T-cell (primary cell): Measurements from ENCODE around the gene FAM114A1. TPM values are rescaled to one million over a fixed set of nuclear protein-coding genes. Genes with fewer than 3 reads are reported as not detected.

Experiments
- ATAC-seq, 4 experiments: fragments of 200-7000 bp in 3 of 4; fragments of 150-1000 bp in 1 of 4; cut with Tn5 transposase; replicated peaks in 1 of 4; 1 replicate in 3 of 4; 2 replicates in 1 of 4; pipeline ENCODE4 v1.10.0; 2021; ENCODE audit warnings: moderate library complexity in 3 of 4, mild to moderate bottlenecking in 2 of 4, moderate number of reproducible peaks in 1 of 4
- CTCF ChIA-PET, 2 donors: fragments of 300-600 bp; sonication (Branson Sonifier 250); formaldehyde crosslinking; loops; one replicate each; lab custom pipeline; 2022; ENCODE audit warnings: antibody characterized with exemption in 2 of 2; lab: Charles Lee
- POLR2A ChIA-PET, 2 donors: fragments of 300-600 bp; sonication (Branson Sonifier 250); formaldehyde crosslinking; loops; one replicate each; lab custom pipeline; 2022; ENCODE audit warnings: antibody characterized with exemption in 2 of 2; lab: Charles Lee
- DNase-seq, 35 experiments: peaks; one replicate each; pipeline versions ENCODE4 v3.0.0 to v3.0.0-alpha.2; 2013 to 2023
- H3K27ac ChIP-seq: one replicate; pipeline ENCODE4 v1.5.1; 2013; ENCODE audit warnings: low read length
- H3K27me3 ChIP-seq, 2 experiments: replicated peaks in 1 of 2; 1 replicate in 1 of 2; 2 replicates in 1 of 2; pipeline versions ENCODE4 v1.6.1 to v1.7.0; 2013; ENCODE audit warnings: low read length in 1 of 2, mixed read lengths in 1 of 2; ENCODE audit not compliant: control insufficient read depth in 2 of 2, insufficient read depth in 2 of 2; ENCODE audit errors: extremely low read depth in 1 of 2
- H3K36me3 ChIP-seq, 2 donors: 1 replicate in 1 of 2; 2 replicates in 1 of 2; pipeline versions ENCODE4 v1.6.1 to v1.7.0; 2013; ENCODE audit warnings: low read length in 1 of 2; ENCODE audit not compliant: control insufficient read depth in 2 of 2, insufficient read depth in 1 of 2; ENCODE audit errors: extremely low read depth in 1 of 2
- H3K4me1 ChIP-seq, 2 experiments: 1 replicate in 1 of 2; 2 replicates in 1 of 2; pipeline versions ENCODE4 v1.6.1 to v1.7.0; 2013; ENCODE audit warnings: low read length in 2 of 2, mixed read lengths in 1 of 2; ENCODE audit not compliant: insufficient read depth in 2 of 2, control insufficient read depth in 1 of 2; ENCODE audit errors: extremely low read depth in 1 of 2
- H3K4me3 ChIP-seq, 2 donors: 1 replicate in 1 of 2; 2 replicates in 1 of 2; pipeline versions ENCODE4 v1.5.1 to v1.7.0; 2013; ENCODE audit warnings: mild to moderate bottlenecking in 2 of 2, low read length in 1 of 2, moderate library complexity in 1 of 2; ENCODE audit not compliant: control insufficient read depth in 1 of 2; ENCODE audit errors: extremely low read depth in 1 of 2
- H3K9me3 ChIP-seq: 2 replicates; pipeline ENCODE4 v1.7.0; 2013
- H3K27ac Mint-ChIP-seq, 2 donors: one replicate each; pipeline ENCODE4 v1.8.0; 2020 to 2021; ENCODE audit warnings: mild to moderate bottlenecking in 2 of 2, mixed read lengths in 2 of 2
- H3K27me3 Mint-ChIP-seq, 2 donors: one replicate each; pipeline ENCODE4 v1.8.0; 2021 to 2022; ENCODE audit warnings: mixed read lengths in 2 of 2
- H3K36me3 Mint-ChIP-seq: one replicate; pipeline ENCODE4 v1.8.0; 2021; ENCODE audit warnings: mixed read lengths
- H3K4me1 Mint-ChIP-seq, 3 donors: one replicate each; pipeline ENCODE4 v1.8.0; 2020 to 2022; ENCODE audit warnings: mixed read lengths in 3 of 3, mild to moderate bottlenecking in 1 of 3
- H3K4me3 Mint-ChIP-seq, 3 donors: one replicate each; pipeline ENCODE4 v1.8.0; 2020 to 2022; ENCODE audit warnings: mild to moderate bottlenecking in 3 of 3, mixed read lengths in 3 of 3, moderate library complexity in 3 of 3
- H3K9me3 Mint-ChIP-seq, 3 donors: one replicate each; pipeline ENCODE4 v1.8.0; 2020 to 2022; ENCODE audit warnings: mixed read lengths in 3 of 3
- WGBS: methylation state at CpG from one replicate; pipeline ENCODE4 v1.1.5; 2013; ENCODE audit warnings: missing lambda C conversion rate; ENCODE audit not compliant: insufficient coverage; 5-methylcytosine and 5-hydroxymethylcytosine counted together
- total RNA-seq, 35 experiments: library from RNA in 6 of 35; stranded (reverse) in 6 of 35; fragments of 120-200 nt in 1 of 35; gene quantifications; one replicate each; pipeline versions ENCODE4 v1.2.1 to v1.2.4 and lab custom pipeline; 2013 to 2026

The FAM114A1 gene
- total RNA-seq, 5 donors from 2014 or later (not counting 1 experiment from before 2014, with no cell fraction given): 0.35 to 0.79 (median 0.39) TPM; not detected in 1

- peaks cover 3% of the 10 kb centered on the region for H3K36me3 Mint-ChIP-seq
- Histone ChIP-seq H3K4me3 (peak overlapping the region in 1 of 2 donors; percentile 18), H3K27ac (peak overlapping the region; percentile 30), H3K4me1 (peaks cover 12 to 20% of the 10 kb centered on the region in 2 experiments), H3K36me3 (no peaks in the 10 kb centered on the region), H3K27me3 (no peaks in the 10 kb centered on the region), H3K9me3 (no peaks in the 10 kb centered on the region)
- peaks cover 0 to 3% (median 0%) of the 10 kb centered on the region in 3 donors for H3K9me3 Mint-ChIP-seq
- ChIA-PET POLR2A (interaction anchor here in 1 of 2 donors (0.9 to 1.2 kb wide), 2 partner anchors 13 to 52 kb away, joined by 3 read pairs; partner anchors contain the start of gene TLR1), CTCF (interaction anchor here (0.6 to 2.7 kb wide), 11 partner anchors 9 to 676 kb away, joined by 3 to 23 read pairs (median 3); partner anchors contain the start of genes TLR10 (in 2 of the 2) and TLR1 (in 1 of the 2))
- peak overlapping the region; percentile 69 to 82 (median 81) for H3K4me3 Mint-ChIP-seq
- H3K27ac Mint-ChIP-seq: peak overlapping the region; percentile 89 to 96
- peak; percentile 22 to 51 (median 36) for ATAC-seq
- WGBS: no CpG with 5 or more reads among the region's 4 CpGs
- H3K27me3 Mint-ChIP-seq: no peaks in the 10 kb centered on the region
- H3K4me1 Mint-ChIP-seq: peaks cover 34 to 47% (median 42%) of the 10 kb centered on the region in 3 donors
- DNase-seq: peak in 5 of 35 experiments; percentile 7 to 40 (median 24)
Measured at GRCh38 chr4:38856046-38856445, 11.6 kb upstream of the FAM114A1 start.

DNA sequence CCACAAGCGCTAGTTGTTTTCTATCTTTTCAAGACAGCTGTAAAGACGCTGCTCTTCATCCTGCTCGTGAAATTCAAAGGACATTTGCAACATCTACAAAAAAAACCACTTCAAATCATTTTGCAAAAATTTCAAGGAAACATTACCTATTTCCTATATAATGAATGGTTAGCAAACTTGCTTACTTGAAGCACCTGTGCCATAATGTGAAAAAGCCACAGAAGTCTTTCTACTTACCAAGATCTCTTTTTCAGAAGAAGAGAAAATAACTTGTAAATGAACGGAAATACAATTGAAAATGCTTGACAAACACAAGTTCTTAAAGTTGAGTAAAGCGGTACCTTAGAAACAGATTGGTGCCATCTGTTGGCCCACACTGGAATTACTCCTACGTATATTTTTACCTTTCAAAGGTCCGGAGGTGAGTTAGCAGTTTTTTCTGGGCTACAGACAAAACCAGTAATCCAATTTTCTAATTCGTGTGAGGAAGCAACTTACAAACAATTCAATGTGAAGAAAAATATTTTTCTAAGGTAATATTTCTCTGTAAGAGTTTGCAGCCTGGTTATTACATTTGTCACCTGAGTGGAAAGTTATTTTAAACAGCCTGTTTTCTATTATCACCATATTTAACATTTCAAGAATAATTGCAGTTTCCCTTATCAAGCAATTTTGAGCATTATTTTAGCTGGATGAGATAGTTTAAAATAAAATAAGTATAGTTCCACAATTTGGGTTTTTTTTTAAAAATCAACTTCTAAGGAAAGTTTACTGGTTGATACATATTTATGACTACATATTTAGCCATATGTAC lies 10.9 kb upstream of the FAM114A1 start, which contains the start of gene TLR6:
Gene TLR6 (minus strand): TSS at position 294 of the 814 bp plus-strand sequence. CDS start 27,344 bp downstream, outside the sequence.
- ChIA-PET POLR2A (interaction anchor here in 1 of 2 donors (0.6 kb wide), 1 partner anchor 11 kb away, joined by 3 read pairs; the partner anchor contains the start of gene FAM114A1), CTCF (interaction anchor here (0.6 to 2.7 kb wide), 10 partner anchors 19 to 677 kb away, joined by 3 to 23 read pairs (median 4); partner anchors contain the start of genes TLR1 (in 1 of the 2) and TLR10 (in 1 of the 2))
- Histone ChIP-seq H3K4me1 (peaks cover 12 to 20% of the 10 kb centered on the region in 2 experiments), H3K9me3 (no peaks in the 10 kb centered on the region), H3K27ac (peak within 1 kb of the TSS; percentile 30), H3K27me3 (no peaks in the 10 kb centered on the region), H3K4me3 (peak within 1 kb of the TSS in 1 of 2 donors; percentile 18), H3K36me3 (no peaks in the 10 kb centered on the region)
- Mint-ChIP-seq H3K36me3 (no peaks in the 10 kb centered on the region), H3K27me3 (no peaks in the 10 kb centered on the region), H3K27ac (peak within 1 kb of the TSS; percentile 89 to 96), H3K4me1 (peaks cover 34 to 49% (median 48%) of the 10 kb centered on the region in 3 donors), H3K4me3 (peak within 1 kb of the TSS; percentile 69 to 82 (median 81)), H3K9me3 (no peaks in the 10 kb centered on the region)
- DNase-seq: peak; percentile 9 to 88 (median 58)
- WGBS: 0% methylated on average over 4 of the region's 8 CpGs
- ATAC-seq: peak; percentile 79 to 88 (median 80)

DNA sequence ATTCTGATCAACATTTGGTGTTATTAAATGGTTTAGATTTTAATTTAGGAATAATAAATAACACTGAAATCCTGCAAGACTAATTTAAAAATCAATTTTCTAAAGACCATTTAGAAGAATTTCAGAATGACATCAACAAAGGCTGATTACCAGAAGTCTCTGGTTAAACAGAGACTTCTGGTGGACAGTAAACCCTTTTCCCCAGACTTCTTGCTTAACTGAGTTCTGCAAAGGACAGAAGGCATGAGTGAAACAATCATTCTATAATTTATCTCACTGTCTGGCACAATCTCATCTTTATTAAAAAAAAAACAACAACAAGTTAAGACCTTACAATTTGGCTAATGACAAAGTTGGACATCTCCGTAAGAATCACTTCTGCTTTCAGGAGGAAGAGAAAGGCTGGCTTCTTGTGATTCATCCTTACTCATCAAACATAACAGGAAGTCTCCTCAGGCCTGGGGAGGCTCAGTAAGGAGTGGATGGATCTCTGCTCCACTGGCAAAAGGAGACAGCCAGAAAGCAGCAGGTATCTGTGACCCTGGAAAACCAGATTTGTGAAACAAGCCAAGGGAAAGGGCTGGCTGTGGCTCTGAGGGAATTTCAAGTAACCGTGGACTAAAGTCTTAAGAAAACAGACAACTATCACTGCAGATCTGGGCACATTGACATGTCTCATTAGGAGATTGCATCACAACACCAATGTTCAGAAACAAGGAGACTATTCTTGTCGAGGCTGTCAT lies 10.1 kb upstream of the FAM114A1 start:
- Histone ChIP-seq H3K36me3 (no peaks in the 10 kb centered on the region), H3K27me3 (no peaks in the 10 kb centered on the region), H3K27ac (peak overlapping the region; percentile 30), H3K4me3 (no peak overlapping the region), H3K9me3 (no peaks in the 10 kb centered on the region), H3K4me1 (peaks cover 12 to 20% of the 10 kb centered on the region in 2 experiments)
- POLR2A ChIA-PET: interaction anchor here in 1 of 2 donors (0.6 kb wide), 1 partner anchor 10 kb away, joined by 3 read pairs; the partner anchor contains the start of gene FAM114A1
- no CpG with 5 or more reads among the region's 3 CpGs for WGBS
- H3K9me3 Mint-ChIP-seq: no peaks in the 10 kb centered on the region
- no peaks in the 10 kb centered on the region for H3K27me3 Mint-ChIP-seq
- CTCF ChIA-PET: interaction anchor here (0.6 to 2.7 kb wide), 3 partner anchors 93 to 577 kb away, joined by 3 to 23 read pairs (median 4); no protein-coding TSS in a partner anchor
- H3K27ac Mint-ChIP-seq: peak overlapping the region; percentile 89 to 96
- peaks cover 34 to 54% (median 48%) of the 10 kb centered on the region in 3 donors for H3K4me1 Mint-ChIP-seq
- peak in 2 of 4 experiments; percentile 24 to 38 for ATAC-seq
- peak overlapping the region; percentile 69 to 82 (median 74) for H3K4me3 Mint-ChIP-seq
- DNase-seq: peak in 3 of 35 experiments; percentile 8 to 22 (median 19)
- no peaks in the 10 kb centered on the region for H3K36me3 Mint-ChIP-seq

DNA sequence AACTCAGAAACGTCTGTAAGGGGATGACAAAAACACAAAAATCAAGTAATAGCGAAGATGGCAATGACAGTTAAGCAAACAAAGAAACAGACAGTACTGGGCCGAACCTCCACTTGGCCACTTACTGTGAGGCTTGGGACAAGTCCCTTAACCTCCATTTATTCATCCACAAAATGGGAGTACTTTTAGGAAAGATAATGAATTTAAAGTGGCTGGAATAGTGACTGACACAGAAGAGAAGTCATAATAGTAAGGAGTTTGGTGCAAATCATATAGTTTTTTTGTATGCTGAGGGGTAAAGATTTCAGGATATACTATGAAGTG lies 9.5 kb upstream of the FAM114A1 start:
- H3K36me3 Mint-ChIP-seq: no peaks in the 10 kb centered on the region
- Histone ChIP-seq H3K4me1 (peaks cover 12 to 20% of the 10 kb centered on the region in 2 experiments), H3K27ac (no peak overlapping the region), H3K9me3 (no peaks in the 10 kb centered on the region), H3K36me3 (no peaks in the 10 kb centered on the region), H3K27me3 (no peaks in the 10 kb centered on the region), H3K4me3 (no peak overlapping the region)
- no peaks in the 10 kb centered on the region for H3K9me3 Mint-ChIP-seq
- DNase-seq (no peak), ATAC-seq (no peak)
- peaks cover 34 to 54% (median 48%) of the 10 kb centered on the region in 3 donors for H3K4me1 Mint-ChIP-seq
- peaks cover 0 to 1% of the 10 kb centered on the region in 2 donors for H3K27me3 Mint-ChIP-seq
- ChIA-PET CTCF (interaction anchor here in 1 of 2 donors (0.6 to 0.9 kb wide), 2 partner anchors 99 to 368 kb away, joined by 3 to 13 read pairs; no protein-coding TSS in a partner anchor), POLR2A (interaction anchor here in 1 of 2 donors (0.7 kb wide), 1 partner anchor 441 kb away, joined by 12 read pairs; no protein-coding TSS in a partner anchor)
- H3K4me3 Mint-ChIP-seq: peak overlapping the region in 2 of 3 donors; percentile 69 to 74
- H3K27ac Mint-ChIP-seq: peak overlapping the region; percentile 89 to 96
- WGBS: no CpG with 5 or more reads among the region's 3 CpGs

DNA sequence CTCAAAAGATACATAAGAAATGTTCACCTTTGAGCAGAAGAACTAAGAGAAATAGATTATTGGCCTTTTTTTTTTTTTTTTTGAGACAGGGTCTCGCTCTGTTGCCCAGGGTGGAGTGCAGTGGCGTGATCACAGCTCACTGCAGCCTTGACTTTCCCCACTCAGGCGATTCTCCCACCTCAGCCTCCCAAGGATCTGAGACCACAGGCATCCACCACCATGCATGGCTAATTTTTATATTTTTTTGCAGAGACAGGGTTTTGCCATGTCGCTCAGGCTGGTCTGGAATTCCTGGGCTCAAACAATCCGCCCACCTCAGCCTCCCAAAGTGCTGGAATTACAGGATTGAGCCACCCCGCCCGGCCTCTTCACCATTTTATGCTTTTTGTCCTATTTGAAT lies 8.1 kb upstream of the FAM114A1 start:
- Mint-ChIP-seq H3K9me3 (no peaks in the 10 kb centered on the region), H3K36me3 (no peaks in the 10 kb centered on the region), H3K27me3 (peaks cover 0 to 6% of the 10 kb centered on the region in 2 donors), H3K4me1 (peaks cover 34 to 54% (median 46%) of the 10 kb centered on the region in 3 donors), H3K4me3 (no peak overlapping the region), H3K27ac (no peak overlapping the region)
- DNase-seq (no peak), ATAC-seq (no peak)
- no peak overlapping the region for H3K27ac ChIP-seq
- H3K4me3 ChIP-seq: no peak overlapping the region
- ChIA-PET CTCF (interaction anchor here (1.0 to 2.8 kb wide), 5 partner anchors 57 to 100 kb away, joined by 3 to 44 read pairs (median 8); partner anchors contain the start of gene TLR10 (in 2 of the 2)), POLR2A (interaction anchor here in 1 of 2 donors (0.6 kb wide), 1 partner anchor 474 kb away, joined by 4 read pairs; no protein-coding TSS in a partner anchor)
- H3K36me3 ChIP-seq: no peaks in the 10 kb centered on the region
- 90% methylated on average over 2 of the region's 7 CpGs for WGBS
- no peaks in the 10 kb centered on the region for H3K9me3 ChIP-seq
- peaks cover 0 to under 1% of the 10 kb centered on the region in 2 experiments for H3K27me3 ChIP-seq
- H3K4me1 ChIP-seq: peaks cover 9 to 20% of the 10 kb centered on the region in 2 experiments
